H1 (cell line): ENCODE data around the gene ICOSLG.
"Not testable (repeated sequence)": the region's sequence is repeated elsewhere in the genome, so short reads cannot be mapped to it uniquely, and the experiment has no call there.

Experiments used
- CEBPB ChIP-seq: IDR thresholded peaks from 2 replicates; pipeline ENCODE4 v1.6.1; 2012; ENCODE audit warnings: low read depth, low read length
- CTCF ChIP-seq, 3 experiments: IDR thresholded peaks; 1 replicate in 2 of 3; 2 replicates in 1 of 3; pipeline versions ENCODE4 v1.5.1 to v1.6.1; 2011; ENCODE audit warnings: low read length in 3 of 3, mild to moderate bottlenecking in 3 of 3, inconsistent platforms in 2 of 3, low read depth in 1 of 3, moderate library complexity in 1 of 3; ENCODE audit not compliant: insufficient read depth in 1 of 3; ENCODE audit errors: control extremely low read depth in 1 of 3
- EP300 ChIP-seq, 2 experiments: IDR thresholded peaks; 1 replicate in 1 of 2; 2 replicates in 1 of 2; pipeline ENCODE4 v1.6.1; 2011 to 2012; ENCODE audit warnings: low read depth in 2 of 2, low read length in 2 of 2, mild to moderate bottlenecking in 2 of 2, borderline replicate concordance in 1 of 2, inconsistent platforms in 1 of 2, moderate library complexity in 1 of 2
- EZH2 ChIP-seq: fragments of 200-600 bp; sonication (generic); IDR thresholded peaks from 2 replicates; pipeline ENCODE4 v1.7.1; 2012; ENCODE audit warnings: low read depth, mild to moderate bottlenecking, moderate library complexity, low read length, inconsistent platforms; ENCODE audit not compliant: severe bottlenecking
- POLR2A ChIP-seq, 2 experiments: IDR thresholded peaks; 1 replicate in 1 of 2; 2 replicates in 1 of 2; pipeline ENCODE4 v1.6.1; 2011; ENCODE audit warnings: low read depth in 2 of 2, low read length in 2 of 2, mild to moderate bottlenecking in 2 of 2; ENCODE audit errors: control extremely low read depth in 1 of 2
- POU5F1 ChIP-seq: IDR thresholded peaks from 2 replicates; pipeline ENCODE4 v1.6.1; 2011; ENCODE audit warnings: low read depth, mild to moderate bottlenecking, low read length, moderate library complexity
- RXRA ChIP-seq: IDR thresholded peaks from 2 replicates; pipeline ENCODE4 v1.6.1; 2011; ENCODE audit warnings: low read depth, mild to moderate bottlenecking, low read length, moderate library complexity; ENCODE audit not compliant: insufficient read depth
- SP1 ChIP-seq: IDR thresholded peaks from 2 replicates; pipeline ENCODE4 v1.6.1; 2011; ENCODE audit warnings: low read depth, low read length
- ZNF274 ChIP-seq: IDR thresholded peaks from 2 replicates; pipeline ENCODE4 v1.7.0; 2012; ENCODE audit warnings: low read length, borderline replicate concordance; ENCODE audit errors: extremely low read depth

GRCh38 chr21:44197156-44197516 is 43.6 kb downstream of the ICOSLG start:
- not testable (repeated sequence) for TF ChIP-seq CTCF (IDR thresholded peaks at IDR 0.05; ENCODE audit: control extremely low read depth in 1 of 3, insufficient read depth in 1 of 3, low read depth in 1 of 3, low read length in 3 of 3); POLR2A (IDR thresholded peaks at IDR 0.05; ENCODE audit: control extremely low read depth in 1 of 2, low read depth in 2 of 2, low read length in 2 of 2); ZNF274; EZH2; EP300 (IDR thresholded peaks at IDR 0.05; ENCODE audit: borderline replicate concordance in 1 of 2, low read depth in 2 of 2, low read length in 2 of 2); POU5F1; SP1; RXRA; CEBPB
